C4-2B (cell line): ENCODE measurements around the gene GABPB2.

ENCODE experiments used
- H3K27ac ChIP-seq: fragments of 450-650 bp; 2 replicates; pipeline ENCODE4 v1.5.1; 2017
- ZFX ChIP-seq: fragments of 450-650 bp; IDR thresholded peaks from 2 replicates; pipeline ENCODE4 v1.6.1; 2017
- TF ChIP-seq, protein P1 (sequence below): fragments of 450-650 bp; conservative IDR thresholded peaks from 2 replicates; pipeline ENCODE4 v1.5.1; 2017; ENCODE audit warnings: mild to moderate bottlenecking

GABPB2 gene

GRCh38 chr1:151147665-151148064, 77.1 kb downstream of the GABPB2 start:
- no peak overlapping the region for H3K27ac ChIP-seq
- TF ChIP-seq ZFX, result no peak
- TF ChIP-seq, protein P1, sequence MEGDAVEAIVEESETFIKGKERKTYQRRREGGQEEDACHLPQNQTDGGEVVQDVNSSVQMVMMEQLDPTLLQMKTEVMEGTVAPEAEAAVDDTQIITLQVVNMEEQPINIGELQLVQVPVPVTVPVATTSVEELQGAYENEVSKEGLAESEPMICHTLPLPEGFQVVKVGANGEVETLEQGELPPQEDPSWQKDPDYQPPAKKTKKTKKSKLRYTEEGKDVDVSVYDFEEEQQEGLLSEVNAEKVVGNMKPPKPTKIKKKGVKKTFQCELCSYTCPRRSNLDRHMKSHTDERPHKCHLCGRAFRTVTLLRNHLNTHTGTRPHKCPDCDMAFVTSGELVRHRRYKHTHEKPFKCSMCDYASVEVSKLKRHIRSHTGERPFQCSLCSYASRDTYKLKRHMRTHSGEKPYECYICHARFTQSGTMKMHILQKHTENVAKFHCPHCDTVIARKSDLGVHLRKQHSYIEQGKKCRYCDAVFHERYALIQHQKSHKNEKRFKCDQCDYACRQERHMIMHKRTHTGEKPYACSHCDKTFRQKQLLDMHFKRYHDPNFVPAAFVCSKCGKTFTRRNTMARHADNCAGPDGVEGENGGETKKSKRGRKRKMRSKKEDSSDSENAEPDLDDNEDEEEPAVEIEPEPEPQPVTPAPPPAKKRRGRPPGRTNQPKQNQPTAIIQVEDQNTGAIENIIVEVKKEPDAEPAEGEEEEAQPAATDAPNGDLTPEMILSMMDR, result no peak

DNA sequence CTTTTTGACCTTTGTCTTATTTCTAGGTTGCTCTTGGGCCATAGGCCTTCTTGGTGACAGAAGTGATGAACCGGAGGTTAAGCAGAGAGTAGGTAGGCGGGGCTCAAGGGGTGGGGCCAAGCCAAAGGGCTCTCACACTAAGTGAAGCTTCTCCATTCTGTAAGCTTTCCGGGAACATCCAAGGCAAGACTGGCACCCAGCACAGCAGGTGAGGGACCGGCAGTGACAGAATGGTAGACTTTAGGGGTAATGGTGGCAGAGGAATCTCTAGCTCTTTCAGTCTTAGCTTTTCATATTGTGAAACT, 85.9 kb downstream of the GABPB2 start, which contains the start of gene TNFAIP8L2:
Gene TNFAIP8L2, plus strand, starts transcription at position 135 of the 305 bp plus-strand sequence. CDS start 2,049 bp downstream, outside the sequence.
- H3K27ac ChIP-seq, result no peak within 1 kb of the TSS
- TF ChIP-seq, protein P1, result no peak
- no peak for TF ChIP-seq ZFX

DNA sequence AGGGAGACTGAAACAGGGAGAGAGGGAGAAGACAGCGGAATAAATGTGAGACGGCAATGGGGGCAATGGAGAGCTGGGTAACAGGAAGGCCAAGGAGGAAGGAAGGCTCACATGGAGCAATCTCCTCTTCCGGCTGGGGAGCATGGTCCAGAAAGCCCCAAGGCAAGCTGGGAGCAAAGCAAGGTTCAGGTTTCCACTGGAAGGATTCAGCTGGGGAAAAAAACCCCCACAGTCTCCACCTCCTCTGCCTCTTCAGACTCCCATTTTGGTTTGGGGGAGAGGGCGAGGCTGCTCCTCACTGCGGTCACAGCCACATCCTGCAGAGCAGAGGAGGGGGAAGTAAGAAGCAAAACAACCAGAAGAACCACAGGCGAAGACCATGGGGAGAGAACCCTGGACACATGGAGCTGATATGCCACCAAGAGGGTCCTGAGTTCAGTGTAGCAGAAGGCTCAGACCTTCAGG, 86.5 kb downstream of the GABPB2 start:
- H3K27ac ChIP-seq, result no peak overlapping the region
- no peak for TF ChIP-seq ZFX
- TF ChIP-seq, protein P1, result no peak

GRCh38 chr1:151158326-151158725, 87.8 kb downstream of the GABPB2 start:
- TF ChIP-seq, protein P1, result no peak
- TF ChIP-seq ZFX, result no peak
- H3K27ac ChIP-seq, result no peak overlapping the region

DNA sequence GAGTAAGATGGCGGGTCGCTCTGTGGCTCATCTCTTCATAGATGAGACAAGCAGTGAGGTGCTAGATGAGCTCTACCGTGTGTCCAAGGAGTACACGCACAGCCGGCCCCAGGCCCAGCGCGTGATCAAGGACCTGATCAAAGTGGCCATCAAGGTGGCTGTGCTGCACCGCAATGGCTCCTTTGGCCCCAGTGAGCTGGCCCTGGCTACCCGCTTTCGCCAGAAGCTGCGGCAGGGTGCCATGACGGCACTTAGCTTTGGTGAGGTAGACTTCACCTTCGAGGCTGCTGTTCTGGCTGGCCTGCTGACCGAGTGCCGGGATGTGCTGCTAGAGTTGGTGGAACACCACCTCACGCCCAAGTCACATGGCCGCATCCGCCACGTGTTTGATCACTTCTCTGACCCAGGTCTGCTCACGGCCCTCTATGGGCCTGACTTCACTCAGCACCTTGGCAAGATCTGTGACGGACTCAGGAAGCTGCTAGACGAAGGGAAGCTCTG, 88.2 kb downstream of the GABPB2 start:
- TF ChIP-seq, protein P1, result no peak
- no peak for TF ChIP-seq ZFX
- no peak overlapping the region for H3K27ac ChIP-seq

- TF ChIP-seq, protein P1, result no peak
- no peak for TF ChIP-seq ZFX
- H3K27ac ChIP-seq, result no peak overlapping the region
These were observed 88.8 kb downstream of the GABPB2 start for GRCh38 chr1:151159373-151159772.

DNA sequence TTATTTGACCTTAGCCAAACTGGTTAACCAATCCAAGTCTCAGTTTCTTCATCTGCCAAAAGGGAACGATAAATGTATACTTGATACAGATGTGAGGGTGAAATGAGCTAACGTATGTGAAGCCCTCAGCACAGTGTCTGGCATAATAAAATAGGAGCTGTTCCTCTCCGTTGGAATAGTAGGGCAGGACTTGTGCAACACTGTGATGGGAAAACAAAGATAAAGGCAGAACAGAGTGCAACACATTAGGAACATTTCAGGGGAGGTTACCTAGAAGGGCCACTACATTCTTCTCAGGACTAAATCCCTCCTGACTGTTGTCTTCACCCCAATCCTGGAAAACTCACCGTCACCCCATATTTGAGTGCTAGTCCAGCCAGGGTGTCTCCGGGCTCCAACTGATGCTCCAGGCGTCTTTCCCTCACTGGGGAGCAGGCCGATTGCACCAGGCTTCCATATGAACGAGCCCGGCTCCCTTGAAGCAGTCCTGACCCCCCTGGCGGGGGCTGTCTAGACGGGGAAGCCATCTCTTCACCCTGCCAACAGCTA, 94.2 kb downstream of the GABPB2 start:
- peak overlapping the region; percentile 74 for H3K27ac ChIP-seq
- no peak for TF ChIP-seq ZFX
- TF ChIP-seq, protein P1, result no peak
